KOPT-K1 (cell line): ENCODE measurements around the gene ABCB7.
A peak's percentile ranks its signal among the peaks of the same experiment; 100 is the strongest.
"Not testable (repeated sequence)": the region's sequence is repeated elsewhere in the genome, so short reads cannot be mapped to it uniquely, and the experiment has no call there.

Experiments used
- H3K27ac ChIP-seq: fragments of 200-600 bp; sonication (generic); 2 replicates; pipeline ENCODE4 v1.5.1; 2016; ENCODE audit warnings: antibody characterized with exemption, mild to moderate bottlenecking, low read depth, low read length; ENCODE audit not compliant: poor library complexity, severe bottlenecking
- H3K36me3 ChIP-seq: fragments of 200-600 bp; sonication (generic); 2 replicates; pipeline ENCODE4 v1.5.1; 2017; ENCODE audit warnings: antibody characterized with exemption, mild to moderate bottlenecking, low read length, moderate library complexity; ENCODE audit not compliant: insufficient read depth
- H3K9me3 ChIP-seq: fragments of 200-600 bp; sonication (generic); 2 replicates; pipeline ENCODE4 v1.5.1; 2017; ENCODE audit warnings: antibody characterized with exemption, low read length, mild to moderate bottlenecking; ENCODE audit not compliant: insufficient read depth, poor library complexity, severe bottlenecking

ABCB7 gene

GRCh38 chrX:75155827-75156525 is at the start of gene ABCB7:
TSS of gene ABCB7 (minus strand) at chrX:75156283. CDS start at chrX:75156272, 11 bp downstream.
- Histone ChIP-seq H3K9me3 (no peaks in the 10 kb centered on the region), H3K36me3 (no peaks in the 10 kb centered on the region), H3K27ac (peak within 1 kb of the TSS; percentile 87)

DNA sequence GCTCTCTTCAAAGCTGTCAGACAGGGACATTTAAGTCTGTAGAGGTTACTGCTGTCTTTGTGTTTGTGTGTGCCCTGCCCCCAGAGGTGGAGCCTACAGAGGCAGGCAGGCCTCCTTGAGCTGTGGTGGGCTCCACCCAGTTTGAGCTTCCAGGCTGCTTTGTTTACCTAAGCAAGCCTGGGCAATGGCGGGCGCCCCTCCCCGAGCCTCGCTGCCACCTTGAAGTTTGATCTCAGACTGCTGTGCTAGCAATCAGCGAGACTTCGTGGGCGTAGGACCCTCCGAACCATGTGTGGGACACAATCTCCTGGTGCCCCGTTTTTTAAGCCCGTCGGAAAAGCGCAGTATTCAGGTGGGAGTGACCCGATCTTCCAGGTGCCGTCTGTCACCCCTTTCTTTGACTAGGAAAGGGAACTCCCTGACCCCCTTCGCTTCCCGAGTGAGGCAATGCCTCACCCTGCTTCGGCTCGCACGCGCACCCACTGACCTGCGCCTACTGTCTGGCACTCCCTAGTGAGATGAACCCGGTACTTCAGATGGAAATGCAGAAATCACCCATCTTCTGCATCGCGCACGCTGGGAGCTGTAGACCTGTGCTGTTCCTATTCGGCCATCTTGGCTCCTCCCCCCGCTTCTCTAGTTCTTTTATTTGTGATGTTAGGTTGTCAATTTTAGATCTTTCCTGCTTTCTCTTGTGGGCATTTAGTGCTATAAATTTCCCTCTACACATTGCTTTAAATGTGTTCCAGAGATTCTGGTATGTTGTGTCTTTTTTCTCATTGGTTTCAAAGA is 32.5 kb upstream of the ABCB7 start:
- not testable (repeated sequence) for H3K9me3 ChIP-seq, H3K36me3 ChIP-seq, H3K27ac ChIP-seq

GRCh38 chrX:75181721-75182120 is 25.6 kb upstream of the ABCB7 start:
- no peaks in the 10 kb centered on the region for H3K9me3 ChIP-seq
- no peaks in the 10 kb centered on the region for H3K36me3 ChIP-seq
- H3K27ac ChIP-seq, result no peak overlapping the region

GRCh38 chrX:75179536-75180293 is 23.6 kb upstream of the ABCB7 start:
- not testable (repeated sequence) for H3K27ac ChIP-seq, H3K9me3 ChIP-seq, H3K36me3 ChIP-seq

GRCh38 chrX:75172257-75172890 is 16.3 kb upstream of the ABCB7 start:
- not testable (repeated sequence) for H3K9me3 ChIP-seq, H3K27ac ChIP-seq, H3K36me3 ChIP-seq

GRCh38 chrX:75158054-75158453 is 2.0 kb upstream of the ABCB7 start:
- Histone ChIP-seq H3K9me3 (no peaks in the 10 kb centered on the region), H3K27ac (no peak overlapping the region), H3K36me3 (no peaks in the 10 kb centered on the region)

GRCh38 chrX:75156531-75156945 is 455 bp upstream of the ABCB7 start:
- no peaks in the 10 kb centered on the region for H3K36me3 ChIP-seq
- H3K9me3 ChIP-seq, result no peaks in the 10 kb centered on the region
- H3K27ac ChIP-seq, result peak overlapping the region; percentile 87

GRCh38 chrX:75155447-75155826 is 646 bp downstream of the ABCB7 start:
- Histone ChIP-seq H3K9me3 (no peaks in the 10 kb centered on the region), H3K36me3 (no peaks in the 10 kb centered on the region), H3K27ac (peak overlapping the region; percentile 87)

- H3K27ac ChIP-seq, result peak overlapping the region; percentile 87
- no peaks in the 10 kb centered on the region for H3K9me3 ChIP-seq
- no peaks in the 10 kb centered on the region for H3K36me3 ChIP-seq
Observed at GRCh38 chrX:75154871-75155270, 1.2 kb downstream of the ABCB7 start.

DNA sequence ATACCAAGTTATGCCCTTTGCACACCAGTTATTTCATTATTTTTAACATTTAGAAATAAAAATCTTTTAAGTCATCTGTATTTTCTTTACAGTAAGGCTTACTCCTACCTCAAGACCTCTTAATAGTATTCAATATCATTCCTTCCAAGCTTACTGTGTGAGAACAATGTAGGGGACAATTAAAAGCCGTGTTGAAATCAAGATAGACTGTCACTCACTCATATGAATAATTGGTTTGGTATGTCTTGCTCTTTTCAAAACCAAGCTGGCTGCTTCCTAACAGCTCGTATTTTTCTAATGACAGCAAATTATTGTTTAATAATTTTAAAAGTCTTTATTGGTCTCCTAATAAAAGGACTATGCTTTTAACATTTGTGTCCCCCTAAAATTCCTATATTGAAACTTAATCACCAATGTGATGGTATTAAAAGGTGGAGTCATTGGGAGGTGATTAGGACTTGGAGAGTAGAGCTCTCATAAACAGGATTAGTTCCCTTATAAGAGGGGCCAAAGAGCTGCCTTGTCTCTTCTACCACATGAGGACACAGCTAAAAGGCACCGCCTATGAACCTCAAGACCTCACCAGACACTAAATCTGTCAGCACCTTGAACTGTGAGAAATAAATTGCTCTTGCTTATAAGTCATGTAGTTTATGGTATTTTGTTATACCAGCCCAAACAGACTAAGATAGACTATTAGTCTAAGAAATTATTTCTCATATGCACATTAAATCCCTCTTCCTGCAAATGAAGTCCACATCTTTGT is 4.1 kb downstream of the ABCB7 start:
- no peak overlapping the region for H3K27ac ChIP-seq
- no peaks in the 10 kb centered on the region; the same call in 1 of the 2 replicates for H3K36me3 ChIP-seq

GRCh38 chrX:75149654-75150053 is 6.4 kb downstream of the ABCB7 start:
- no peak overlapping the region for H3K27ac ChIP-seq
- no peaks in the 10 kb centered on the region; the same call in 1 of the 2 replicates for H3K36me3 ChIP-seq
- H3K9me3 ChIP-seq, result peaks cover 4% of the 10 kb centered on the region

More for the DNA sequence above, 4.1 kb downstream of the ABCB7 start:
- no peaks in the 10 kb centered on the region for H3K9me3 ChIP-seq

- H3K9me3 ChIP-seq, result peaks cover 24% of the 10 kb centered on the region
- no peak overlapping the region for H3K27ac ChIP-seq
- H3K36me3 ChIP-seq, result peaks cover 5% of the 10 kb centered on the region; the same call in 1 of the 2 replicates
Observed at GRCh38 chrX:75132672-75133071, 23.4 kb downstream of the ABCB7 start.

DNA sequence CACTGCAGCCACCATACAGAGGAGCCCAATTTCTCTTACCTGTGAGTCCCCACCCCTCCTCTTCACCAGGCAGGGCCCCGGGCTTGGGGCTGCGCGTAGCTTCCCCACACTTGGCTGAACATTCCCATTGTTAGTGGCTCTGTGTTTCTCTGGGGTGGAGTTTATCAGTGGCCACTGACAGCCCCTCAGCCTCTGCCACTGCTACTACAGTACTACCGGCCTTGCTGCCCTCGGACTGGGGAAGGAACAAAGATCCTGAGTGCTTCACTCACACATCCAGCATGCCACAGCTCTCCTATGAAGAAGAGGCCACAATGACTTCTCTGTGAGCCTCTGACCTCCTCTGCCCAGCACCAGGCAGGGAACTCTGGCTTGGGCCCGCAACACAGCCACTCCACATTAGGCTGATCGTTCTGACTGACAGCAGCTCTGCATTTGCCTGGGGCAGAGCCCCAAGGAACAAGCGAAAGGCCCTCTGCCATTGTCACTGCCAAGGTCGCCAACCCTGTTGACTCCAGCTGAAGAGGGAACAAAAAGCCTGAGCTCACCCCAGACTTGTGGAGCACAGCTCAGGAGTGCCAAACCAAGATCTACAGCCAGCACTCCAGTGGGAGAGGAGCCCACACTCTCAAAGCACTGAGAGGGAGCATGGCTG is 24.0 kb downstream of the ABCB7 start:
- Histone ChIP-seq H3K27ac (no peak overlapping the region), H3K9me3 (peaks cover 18% of the 10 kb centered on the region)

GRCh38 chrX:75129069-75129468 is 27.0 kb downstream of the ABCB7 start:
- not testable (repeated sequence) for H3K27ac ChIP-seq, H3K36me3 ChIP-seq
- H3K9me3 ChIP-seq, result peaks cover 14% of the 10 kb centered on the region

More for the DNA sequence above, 24.0 kb downstream of the ABCB7 start:
- H3K36me3 ChIP-seq, result peaks cover 5% of the 10 kb centered on the region; the same call in 1 of the 2 replicates
